HepG2 (cell line): ENCODE measurements around the gene PRSS53. TPM values are rescaled to one million over a fixed set of nuclear protein-coding genes. Genes with fewer than 3 reads are reported as not detected.

ENCODE experiments used
- AGO2 ChIP-seq: fragments of 200-400 bp; formaldehyde crosslinking; optimal IDR thresholded peaks from 2 replicates; pipeline ENCODE3; 2017; ENCODE audit warnings: mild to moderate bottlenecking, low read depth, low read length, moderate library complexity
- ATF7-NPFF ChIP-seq: sonication (generic); formaldehyde crosslinking; IDR thresholded peaks from 2 replicates; pipeline ENCODE4 v1.8.1; 2023; ENCODE audit warnings: mild to moderate bottlenecking, low read depth, missing genetic modification reagents, moderate library complexity
- FOSL2 ChIP-seq: sonication (generic); formaldehyde crosslinking; IDR thresholded peaks from 2 replicates; pipeline ENCODE4 v1.4.0; 2020; ENCODE audit warnings: missing genetic modification reagents
- GATAD2A ChIP-seq: IDR thresholded peaks from 2 replicates; pipeline ENCODE4 v1.6.1; 2016
- GTF2F1 ChIP-seq: fragments of 150-350 bp; IDR thresholded peaks from 2 replicates; pipeline ENCODE4 v1.6.1; 2014; ENCODE audit warnings: low read length
- HIVEP1 ChIP-seq: sonication (generic); formaldehyde crosslinking; IDR thresholded peaks from 2 replicates; pipeline ENCODE4 v1.4.0; 2020; ENCODE audit warnings: mild to moderate bottlenecking, missing genetic modification reagents
- HNRNPUL1 ChIP-seq: fragments of 200-400 bp; formaldehyde crosslinking; IDR thresholded peaks from 2 replicates; pipeline ENCODE4 v1.6.1; 2017; ENCODE audit warnings: low read depth, mild to moderate bottlenecking, low read length, moderate library complexity
- KDM6A ChIP-seq: IDR thresholded peaks from 2 replicates; pipeline ENCODE4 v1.6.1; 2016; ENCODE audit warnings: low read depth
- MBNL3 ChIP-seq: fragments of 250-450 bp; sonication (Bioruptor Pico); conservative IDR thresholded peaks from 2 replicates; pipeline ENCODE4 v1.8.0; 2022; ENCODE audit warnings: mild to moderate bottlenecking, inconsistent platforms
- NFE2 ChIP-seq: sonication (generic); formaldehyde crosslinking; IDR thresholded peaks from 2 replicates; pipeline ENCODE4 v1.4.0; 2020; ENCODE audit warnings: missing genetic modification reagents
- STAT5B ChIP-seq: sonication (generic); formaldehyde crosslinking; IDR thresholded peaks from 2 replicates; pipeline ENCODE4 v1.4.0; 2020; ENCODE audit warnings: missing genetic modification reagents
- U2AF1 ChIP-seq: fragments of 200-400 bp; formaldehyde crosslinking; optimal IDR thresholded peaks from 2 replicates; pipeline ENCODE3; 2017; ENCODE audit warnings: mild to moderate bottlenecking, low read depth, low read length
- ZNF136 ChIP-seq: sonication (generic); formaldehyde crosslinking; IDR thresholded peaks from 2 replicates; pipeline ENCODE4 v1.8.1; 2022; ENCODE audit warnings: low read depth, mild to moderate bottlenecking, moderate library complexity, missing genetic modification reagents
- ZNF337 ChIP-seq: sonication (generic); formaldehyde crosslinking; IDR thresholded peaks from 2 replicates; pipeline ENCODE4 v1.5.1; 2020; ENCODE audit warnings: missing genetic modification reagents, low read depth, mild to moderate bottlenecking, borderline replicate concordance
- ZNF367 ChIP-seq: sonication (generic); formaldehyde crosslinking; IDR thresholded peaks from 2 replicates; pipeline ENCODE4 v1.4.0; 2020; ENCODE audit warnings: missing genetic modification reagents, borderline replicate concordance
- ZNF558 ChIP-seq: sonication (generic); formaldehyde crosslinking; IDR thresholded peaks from 2 replicates; pipeline ENCODE4 v1.9.0; 2022; ENCODE audit warnings: mild to moderate bottlenecking, missing genetic modification reagents, borderline replicate concordance
- ZNF615 ChIP-seq: sonication (generic); formaldehyde crosslinking; IDR thresholded peaks from 2 replicates; pipeline ENCODE4 v1.5.0; 2020; ENCODE audit warnings: mild to moderate bottlenecking, missing genetic modification reagents, borderline replicate concordance
- ZNF674 ChIP-seq: sonication (generic); formaldehyde crosslinking; IDR thresholded peaks from 2 replicates; pipeline ENCODE4 v1.5.0; 2020; ENCODE audit warnings: low read depth, mild to moderate bottlenecking, missing genetic modification reagents
- ZNF781 ChIP-seq: sonication (generic); formaldehyde crosslinking; IDR thresholded peaks from 2 replicates; pipeline ENCODE4 v1.5.1; 2020; ENCODE audit warnings: borderline replicate concordance, mild to moderate bottlenecking, missing genetic modification reagents; ENCODE audit errors: not compliant biosample characterization
- ZNF850 ChIP-seq: sonication (generic); formaldehyde crosslinking; conservative IDR thresholded peaks from 2 replicates; pipeline ENCODE4 v1.9.0; 2021; ENCODE audit warnings: mild to moderate bottlenecking, missing genetic modification reagents
- polyA plus RNA-seq, 8 experiments: library from polyadenylated mRNA; depleted of rRNA in 3 of 8; stranded (reverse) in 7 of 8; unstranded in 1 of 8; fragments of >200 nt; fragmentation: Illumina TruSeq in 4 of 8; extraction: Trizol in 4 of 8; gene quantifications; 2 replicates each; pipeline versions ENCODE4 v1.2.1 to v1.2.3, GENCODE V29; 2011 to 2016; ENCODE audit warnings: low read depth in 4 of 8, missing spikeins in 1 of 8, mixed read lengths in 1 of 8; ENCODE audit not compliant: insufficient read depth in 1 of 8
- total RNA-seq, 5 experiments: library from RNA; depleted of rRNA; stranded (reverse); fragments of >200 nt; fragmentation: Illumina TruSeq; extraction: Trizol; gene quantifications; 2 replicates each; pipeline ENCODE4 v1.2.3, GENCODE V29; 2016; ENCODE audit warnings: low read depth in 1 of 5
- TF ChIP-seq, protein P1 (sequence below): sonication (generic); formaldehyde crosslinking; IDR thresholded peaks from 2 replicates; pipeline ENCODE4 v1.4.0; 2020; ENCODE audit warnings: missing genetic modification reagents, mild to moderate bottlenecking, borderline replicate concordance
- TF ChIP-seq, protein P2 (sequence below): sonication (generic); formaldehyde crosslinking; IDR thresholded peaks from 2 replicates; pipeline ENCODE4 v1.4.0; 2020; ENCODE audit warnings: mild to moderate bottlenecking, low read depth, missing genetic modification reagents
- TF ChIP-seq, protein P3 (sequence below): sonication (generic); formaldehyde crosslinking; IDR thresholded peaks from 2 replicates; pipeline ENCODE4 v1.8.0; 2022; ENCODE audit warnings: missing genetic modification reagents, low read depth, mild to moderate bottlenecking, borderline replicate concordance
- TF ChIP-seq, protein P4 (sequence below): sonication (generic); formaldehyde crosslinking; IDR thresholded peaks from 2 replicates; pipeline ENCODE4 v1.4.0; 2020; ENCODE audit warnings: mild to moderate bottlenecking, missing genetic modification reagents
- TF ChIP-seq, protein P5 (sequence below): sonication (generic); formaldehyde crosslinking; conservative IDR thresholded peaks from 2 replicates; pipeline ENCODE4 v1.4.0; 2020; ENCODE audit warnings: mild to moderate bottlenecking, missing genetic modification reagents, moderate library complexity

PRSS53 gene
- total and polyA plus RNA-seq, 2 of the 13 experiments (the other 11 are each of a cell fraction or from before 2014, with no cell fraction given), result 2.2 to 7.4 TPM

DNA sequence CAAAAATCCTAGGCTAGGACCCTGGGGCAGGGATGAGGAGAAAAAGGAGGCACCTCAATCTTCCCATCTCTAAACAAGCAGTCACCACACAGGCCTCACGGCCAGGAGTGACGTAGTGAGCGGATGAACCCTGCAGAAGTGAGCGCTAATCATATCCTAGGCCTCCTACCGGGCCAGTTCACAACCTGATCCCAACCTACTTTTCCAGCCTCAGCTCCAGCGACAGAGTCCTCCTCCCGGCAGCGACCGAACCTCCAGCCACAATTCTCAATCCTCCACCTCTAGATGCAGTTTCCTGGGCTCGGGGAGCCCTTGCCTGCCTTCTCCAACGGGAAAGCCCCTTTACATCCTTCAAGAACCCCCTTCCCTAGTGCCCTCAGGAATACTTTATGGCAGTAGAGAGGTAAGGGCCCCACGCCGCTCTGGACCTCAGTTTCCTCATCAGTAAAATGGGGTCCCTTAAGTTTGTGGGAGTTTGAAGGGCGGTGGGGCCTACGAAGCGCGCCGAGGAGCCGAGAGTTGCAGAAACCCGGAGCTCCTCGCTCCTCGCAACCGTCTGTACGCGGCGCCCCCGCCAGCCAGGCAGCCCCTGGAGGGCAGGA, 16.1 kb downstream of the PRSS53 start (continued):
- TF ChIP-seq GATAD2A (CRISPR knock-in tag), result no peak; the same call in 1 of the 2 replicates
- TF ChIP-seq NFE2 (CRISPR knock-in tag), result no peak
- TF ChIP-seq U2AF1, result no peak
- TF ChIP-seq ZNF674 (CRISPR knock-in tag), result no peak
- no peak for TF ChIP-seq ZNF337 (CRISPR knock-in tag)
- no peak for TF ChIP-seq ZNF615 (CRISPR knock-in tag)
- TF ChIP-seq ZNF136 (CRISPR knock-in tag), result 0 out of 2 replicates have a peak, but pooled peaks have one; percentile 26
- TF ChIP-seq, protein P1, sequence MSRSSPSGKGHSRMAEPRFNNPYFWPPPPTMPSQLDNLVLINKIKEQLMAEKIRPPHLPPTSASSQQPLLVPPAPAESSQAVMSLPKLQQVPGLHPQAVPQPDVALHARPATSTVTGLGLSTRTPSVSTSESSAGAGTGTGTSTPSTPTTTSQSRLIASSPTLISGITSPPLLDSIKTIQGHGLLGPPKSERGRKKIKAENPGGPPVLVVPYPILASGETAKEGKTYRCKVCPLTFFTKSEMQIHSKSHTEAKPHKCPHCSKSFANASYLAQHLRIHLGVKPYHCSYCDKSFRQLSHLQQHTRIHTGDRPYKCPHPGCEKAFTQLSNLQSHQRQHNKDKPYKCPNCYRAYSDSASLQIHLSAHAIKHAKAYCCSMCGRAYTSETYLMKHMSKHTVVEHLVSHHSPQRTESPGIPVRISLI (CRISPR knock-in tag), result no peak
- no peak for TF ChIP-seq ZNF781 (CRISPR knock-in tag)
- TF ChIP-seq, protein P2, sequence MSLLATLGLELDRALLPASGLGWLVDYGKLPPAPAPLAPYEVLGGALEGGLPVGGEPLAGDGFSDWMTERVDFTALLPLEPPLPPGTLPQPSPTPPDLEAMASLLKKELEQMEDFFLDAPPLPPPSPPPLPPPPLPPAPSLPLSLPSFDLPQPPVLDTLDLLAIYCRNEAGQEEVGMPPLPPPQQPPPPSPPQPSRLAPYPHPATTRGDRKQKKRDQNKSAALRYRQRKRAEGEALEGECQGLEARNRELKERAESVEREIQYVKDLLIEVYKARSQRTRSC (CRISPR knock-in tag), result no peak
- TF ChIP-seq, protein P3, sequence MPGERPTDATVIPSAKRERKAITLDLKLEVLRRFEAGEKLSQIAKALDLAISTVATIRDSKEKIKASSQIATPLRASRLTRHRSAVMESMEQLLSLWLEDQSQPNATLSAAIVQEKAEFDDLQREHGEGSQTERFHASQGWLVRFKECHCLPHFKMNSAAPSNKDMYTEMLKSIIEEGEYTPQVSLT (CRISPR knock-in tag), result no peak
- no peak for TF ChIP-seq HIVEP1 (CRISPR knock-in tag)
- no peak for TF ChIP-seq ATF7-NPFF
- TF ChIP-seq, protein P4, sequence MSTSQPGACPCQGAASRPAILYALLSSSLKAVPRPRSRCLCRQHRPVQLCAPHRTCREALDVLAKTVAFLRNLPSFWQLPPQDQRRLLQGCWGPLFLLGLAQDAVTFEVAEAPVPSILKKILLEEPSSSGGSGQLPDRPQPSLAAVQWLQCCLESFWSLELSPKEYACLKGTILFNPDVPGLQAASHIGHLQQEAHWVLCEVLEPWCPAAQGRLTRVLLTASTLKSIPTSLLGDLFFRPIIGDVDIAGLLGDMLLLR (CRISPR knock-in tag), result no peak
- no peak for TF ChIP-seq AGO2
- TF ChIP-seq STAT5B (CRISPR knock-in tag), result no peak
- TF ChIP-seq, protein P5, sequence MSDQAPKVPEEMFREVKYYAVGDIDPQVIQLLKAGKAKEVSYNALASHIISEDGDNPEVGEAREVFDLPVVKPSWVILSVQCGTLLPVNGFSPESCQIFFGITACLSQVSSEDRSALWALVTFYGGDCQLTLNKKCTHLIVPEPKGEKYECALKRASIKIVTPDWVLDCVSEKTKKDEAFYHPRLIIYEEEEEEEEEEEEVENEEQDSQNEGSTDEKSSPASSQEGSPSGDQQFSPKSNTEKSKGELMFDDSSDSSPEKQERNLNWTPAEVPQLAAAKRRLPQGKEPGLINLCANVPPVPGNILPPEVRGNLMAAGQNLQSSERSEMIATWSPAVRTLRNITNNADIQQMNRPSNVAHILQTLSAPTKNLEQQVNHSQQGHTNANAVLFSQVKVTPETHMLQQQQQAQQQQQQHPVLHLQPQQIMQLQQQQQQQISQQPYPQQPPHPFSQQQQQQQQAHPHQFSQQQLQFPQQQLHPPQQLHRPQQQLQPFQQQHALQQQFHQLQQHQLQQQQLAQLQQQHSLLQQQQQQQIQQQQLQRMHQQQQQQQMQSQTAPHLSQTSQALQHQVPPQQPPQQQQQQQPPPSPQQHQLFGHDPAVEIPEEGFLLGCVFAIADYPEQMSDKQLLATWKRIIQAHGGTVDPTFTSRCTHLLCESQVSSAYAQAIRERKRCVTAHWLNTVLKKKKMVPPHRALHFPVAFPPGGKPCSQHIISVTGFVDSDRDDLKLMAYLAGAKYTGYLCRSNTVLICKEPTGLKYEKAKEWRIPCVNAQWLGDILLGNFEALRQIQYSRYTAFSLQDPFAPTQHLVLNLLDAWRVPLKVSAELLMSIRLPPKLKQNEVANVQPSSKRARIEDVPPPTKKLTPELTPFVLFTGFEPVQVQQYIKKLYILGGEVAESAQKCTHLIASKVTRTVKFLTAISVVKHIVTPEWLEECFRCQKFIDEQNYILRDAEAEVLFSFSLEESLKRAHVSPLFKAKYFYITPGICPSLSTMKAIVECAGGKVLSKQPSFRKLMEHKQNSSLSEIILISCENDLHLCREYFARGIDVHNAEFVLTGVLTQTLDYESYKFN (CRISPR knock-in tag), result no peak
- peak; percentile 9; the same call in 1 of the 2 replicates for TF ChIP-seq FOSL2 (CRISPR knock-in tag)
- TF ChIP-seq ZNF558 (CRISPR knock-in tag), result no peak
- no peak for TF ChIP-seq ZNF367 (CRISPR knock-in tag)
- no peak for TF ChIP-seq HNRNPUL1
- no peak for TF ChIP-seq GTF2F1
- TF ChIP-seq KDM6A, result no peak
- TF ChIP-seq ZNF850 (CRISPR knock-in tag), result 0 out of 2 replicates have a peak, but pooled peaks have one; percentile 30
- no peak for TF ChIP-seq MBNL3 (CRISPR knock-in tag)
